Endothelial cell of umbilical vein (primary cell): ENCODE results near the gene IPO13.

Source experiments
- JUN ChIP-seq: IDR thresholded peaks from 2 replicates; pipeline ENCODE4 v1.6.1; 2011; ENCODE audit warnings: borderline replicate concordance, low read depth; ENCODE audit not compliant: insufficient read length, insufficient read depth
- MYC ChIP-seq: IDR thresholded peaks from one replicate; pipeline ENCODE4 v1.6.1; 2011; ENCODE audit warnings: mild to moderate bottlenecking, low read depth, low read length
- TF ChIP-seq, protein P1 (sequence below), 2 donors: IDR thresholded peaks; 1 replicate in 1 of 2; 2 replicates in 1 of 2; pipeline ENCODE4 v1.5.1; 2011; ENCODE audit warnings: low read length in 2 of 2, mild to moderate bottlenecking in 2 of 2, moderate library complexity in 2 of 2, control low read depth in 1 of 2, inconsistent platforms in 1 of 2, low read depth in 1 of 2; ENCODE audit not compliant: insufficient read depth in 1 of 2; ENCODE audit errors: extremely low read depth in 1 of 2

- TF ChIP-seq, protein P1, sequence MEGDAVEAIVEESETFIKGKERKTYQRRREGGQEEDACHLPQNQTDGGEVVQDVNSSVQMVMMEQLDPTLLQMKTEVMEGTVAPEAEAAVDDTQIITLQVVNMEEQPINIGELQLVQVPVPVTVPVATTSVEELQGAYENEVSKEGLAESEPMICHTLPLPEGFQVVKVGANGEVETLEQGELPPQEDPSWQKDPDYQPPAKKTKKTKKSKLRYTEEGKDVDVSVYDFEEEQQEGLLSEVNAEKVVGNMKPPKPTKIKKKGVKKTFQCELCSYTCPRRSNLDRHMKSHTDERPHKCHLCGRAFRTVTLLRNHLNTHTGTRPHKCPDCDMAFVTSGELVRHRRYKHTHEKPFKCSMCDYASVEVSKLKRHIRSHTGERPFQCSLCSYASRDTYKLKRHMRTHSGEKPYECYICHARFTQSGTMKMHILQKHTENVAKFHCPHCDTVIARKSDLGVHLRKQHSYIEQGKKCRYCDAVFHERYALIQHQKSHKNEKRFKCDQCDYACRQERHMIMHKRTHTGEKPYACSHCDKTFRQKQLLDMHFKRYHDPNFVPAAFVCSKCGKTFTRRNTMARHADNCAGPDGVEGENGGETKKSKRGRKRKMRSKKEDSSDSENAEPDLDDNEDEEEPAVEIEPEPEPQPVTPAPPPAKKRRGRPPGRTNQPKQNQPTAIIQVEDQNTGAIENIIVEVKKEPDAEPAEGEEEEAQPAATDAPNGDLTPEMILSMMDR (IDR thresholded peaks at IDR 0.05; ENCODE audit: extremely low read depth in 1 of 2, insufficient read depth in 1 of 2, low read depth in 1 of 2, low read length in 2 of 2) = no peak
- TF ChIP-seq JUN = no peak
- no peak for TF ChIP-seq MYC
These were observed 32.0 kb downstream of the IPO13 start, which contains the start of gene B4GALT2 for GRCh38 chr1:43978551-43979260.
